Activated CD4-positive, alpha-beta memory T cell treated with anti-CD3 and anti-CD28 coated beads, Interleukin-2, amount 10 ng/mL, durations not matched to agents 7 days and 5 days (primary cell): Measurements from ENCODE around the gene PALMD. TPM values are rescaled to one million over a fixed set of nuclear protein-coding genes. Genes with fewer than 3 reads are reported as not detected.

Experiments
- CTCF ChIA-PET: fragments of 350-600 bp; sonication (Branson Sonifier 250); formaldehyde crosslinking; loops from one replicate; lab custom pipeline; 2021; ENCODE audit warnings: antibody characterized with exemption, inconsistent platforms; lab: Charles Lee
- POLR2A ChIA-PET: fragments of 350-600 bp; sonication (Branson Sonifier 250); formaldehyde crosslinking; loops from one replicate; lab custom pipeline; 2021; ENCODE audit warnings: antibody characterized with exemption; lab: Charles Lee
- DNase-seq: peaks from one replicate; pipeline ENCODE4 v3.0.0-alpha.2; 2020
- H3K27ac Mint-ChIP-seq: one replicate; pipeline ENCODE4 v1.8.0; 2021; ENCODE audit warnings: mild to moderate bottlenecking, mixed read lengths
- H3K27me3 Mint-ChIP-seq: one replicate; pipeline ENCODE4 v1.8.0; 2021; ENCODE audit warnings: mixed read lengths
- H3K36me3 Mint-ChIP-seq: one replicate; pipeline ENCODE4 v1.8.0; 2021; ENCODE audit warnings: low read depth, mixed read lengths
- H3K4me1 Mint-ChIP-seq: one replicate; pipeline ENCODE4 v1.8.0; 2021; ENCODE audit warnings: mixed read lengths
- H3K4me3 Mint-ChIP-seq: one replicate; pipeline ENCODE4 v1.8.0; 2021; ENCODE audit warnings: mild to moderate bottlenecking, mixed read lengths
- H3K9me3 Mint-ChIP-seq: one replicate; pipeline ENCODE4 v1.8.0; 2021; ENCODE audit warnings: mixed read lengths
- total RNA-seq, 2 experiments: library from RNA; stranded (reverse); gene quantifications; one replicate each; pipeline ENCODE4 v1.2.3, GENCODE V29; 2021

The PALMD gene
- total RNA-seq = not detected

GRCh38 chr1:99645699-99646531 lies at the start of gene PALMD:
Gene PALMD (plus strand): TSS chr1:99646113. CDS start chr1:99646318, 205 bp downstream.
- DNase-seq = no peak
- H3K36me3 Mint-ChIP-seq = no peaks in the 10 kb centered on the region
- H3K27ac Mint-ChIP-seq = no peak within 1 kb of the TSS
- no peak within 1 kb of the TSS for H3K4me3 Mint-ChIP-seq
- CTCF ChIA-PET = interaction anchor here (1.4 kb wide), 1 partner anchor 12 kb away, joined by 3 read pairs; no protein-coding TSS in a partner anchor
- no peaks in the 10 kb centered on the region for H3K4me1 Mint-ChIP-seq
- POLR2A ChIA-PET = no interaction called here
- peaks cover 30% of the 10 kb centered on the region for H3K27me3 Mint-ChIP-seq
- H3K9me3 Mint-ChIP-seq = no peaks in the 10 kb centered on the region

DNA sequence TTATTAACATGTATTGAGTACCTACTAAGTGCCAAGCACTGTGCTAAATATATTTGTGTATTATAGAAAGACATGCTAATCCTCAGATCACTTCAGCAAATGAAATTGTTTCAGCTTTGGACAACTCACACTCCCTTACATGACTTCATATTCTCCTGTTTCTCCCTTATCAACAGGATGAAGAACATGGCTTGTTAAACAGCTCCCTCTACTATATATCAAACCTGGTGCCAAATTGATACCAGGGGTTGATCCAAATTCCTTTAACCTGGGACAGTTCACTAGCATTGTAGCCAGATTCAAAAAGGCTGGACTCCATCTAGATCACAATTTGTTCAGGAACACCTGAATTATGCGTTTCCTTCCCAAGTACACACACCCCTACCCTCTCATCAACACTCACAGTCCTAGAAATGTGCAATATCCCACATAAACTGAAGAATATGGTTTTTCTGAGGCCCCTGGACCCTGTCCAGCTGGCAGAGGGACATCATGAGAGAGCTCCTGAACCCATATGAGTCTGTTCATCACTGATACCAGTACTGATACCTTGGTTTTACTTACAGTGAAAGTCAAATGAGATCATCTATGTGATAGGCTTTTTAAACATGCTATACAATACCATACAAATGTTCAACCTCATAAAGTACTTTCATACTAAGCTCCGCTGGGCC lies 47.0 kb upstream of the PALMD start:
- no peaks in the 10 kb centered on the region for H3K9me3 Mint-ChIP-seq
- H3K36me3 Mint-ChIP-seq = no peaks in the 10 kb centered on the region
- H3K27me3 Mint-ChIP-seq = no peaks in the 10 kb centered on the region
- DNase-seq = no peak
- peaks cover 2% of the 10 kb centered on the region for H3K4me1 Mint-ChIP-seq
- CTCF ChIA-PET = no interaction called here
- no peak overlapping the region for H3K27ac Mint-ChIP-seq
- POLR2A ChIA-PET = no interaction called here
- no peak overlapping the region for H3K4me3 Mint-ChIP-seq

DNA sequence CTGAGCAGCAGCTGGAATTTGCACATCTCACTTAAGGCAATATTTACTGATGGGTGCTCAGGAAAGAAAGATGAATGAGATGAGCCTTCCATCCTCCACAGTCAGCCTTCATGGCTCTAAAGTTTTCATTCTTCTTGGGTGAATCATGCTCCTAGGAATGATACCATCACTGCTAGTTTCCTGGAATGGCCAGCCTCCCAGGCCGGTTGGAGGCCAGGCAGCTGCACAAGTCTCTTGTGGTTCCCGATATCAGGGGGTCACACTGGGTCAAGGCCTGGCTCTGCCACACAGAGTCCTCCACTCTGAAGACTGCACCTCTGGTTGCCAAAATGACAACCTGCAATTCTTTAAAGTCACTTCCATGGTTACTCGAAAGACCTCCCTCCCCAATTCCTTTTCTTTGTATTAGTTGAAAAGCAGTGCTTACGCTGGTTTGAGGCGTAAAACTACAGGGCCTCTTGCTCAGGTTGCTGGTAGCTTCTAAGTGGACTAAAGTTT lies 46.2 kb upstream of the PALMD start:
- H3K27me3 Mint-ChIP-seq = no peaks in the 10 kb centered on the region
- POLR2A ChIA-PET = no interaction called here
- DNase-seq = no peak
- no peaks in the 10 kb centered on the region for H3K9me3 Mint-ChIP-seq
- H3K4me3 Mint-ChIP-seq = no peak overlapping the region
- H3K4me1 Mint-ChIP-seq = peaks cover 2% of the 10 kb centered on the region
- H3K36me3 Mint-ChIP-seq = no peaks in the 10 kb centered on the region
- no peak overlapping the region for H3K27ac Mint-ChIP-seq
- CTCF ChIA-PET = no interaction called here

DNA sequence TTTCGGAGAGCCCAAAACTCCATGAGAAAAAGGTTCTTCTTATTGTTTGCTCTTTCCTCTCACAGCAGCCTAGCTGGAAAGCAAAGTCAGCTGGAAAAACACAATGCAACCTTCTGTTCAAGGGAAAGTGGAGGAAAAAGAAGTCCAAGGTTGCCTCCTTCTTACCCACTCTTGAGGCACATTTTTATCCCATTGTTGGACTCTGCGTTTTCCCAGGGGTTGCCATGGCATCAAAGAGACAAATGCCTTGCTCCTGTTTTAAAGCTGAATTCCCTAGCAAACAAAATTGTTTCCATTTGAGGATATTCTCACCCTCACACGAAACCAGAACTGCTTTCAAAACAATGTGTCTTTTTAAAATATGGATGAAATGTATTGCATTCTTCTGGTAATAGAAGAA lies 45.1 kb upstream of the PALMD start:
- POLR2A ChIA-PET = no interaction called here
- H3K27ac Mint-ChIP-seq = no peak overlapping the region
- peaks cover 2% of the 10 kb centered on the region for H3K4me1 Mint-ChIP-seq
- DNase-seq = no peak
- no peaks in the 10 kb centered on the region for H3K9me3 Mint-ChIP-seq
- no peaks in the 10 kb centered on the region for H3K27me3 Mint-ChIP-seq
- CTCF ChIA-PET = no interaction called here
- H3K36me3 Mint-ChIP-seq = no peaks in the 10 kb centered on the region
- H3K4me3 Mint-ChIP-seq = no peak overlapping the region

DNA sequence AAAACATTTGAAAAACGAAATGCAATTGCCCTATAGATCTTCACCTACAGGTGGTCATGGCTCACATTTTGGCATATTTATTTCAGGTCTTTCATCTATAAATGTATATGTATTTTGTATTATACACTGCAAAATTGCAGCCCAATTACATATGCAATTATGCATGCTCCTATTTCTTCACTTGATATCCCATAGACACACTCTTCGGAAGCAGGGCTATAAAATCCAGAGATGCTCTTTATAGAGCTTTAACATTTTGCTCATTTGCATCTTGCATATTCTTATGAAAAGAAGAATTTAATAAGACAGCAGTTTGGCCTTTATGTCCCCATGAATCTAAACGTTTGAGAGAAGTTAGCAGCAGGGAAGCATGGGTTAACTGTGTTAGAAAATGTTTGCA lies 44.7 kb upstream of the PALMD start:
- H3K27ac Mint-ChIP-seq = no peak overlapping the region
- H3K4me1 Mint-ChIP-seq = peaks cover 2% of the 10 kb centered on the region
- CTCF ChIA-PET = no interaction called here
- no peaks in the 10 kb centered on the region for H3K9me3 Mint-ChIP-seq
- no peaks in the 10 kb centered on the region for H3K27me3 Mint-ChIP-seq
- POLR2A ChIA-PET = no interaction called here
- H3K4me3 Mint-ChIP-seq = no peak overlapping the region
- DNase-seq = no peak
- no peaks in the 10 kb centered on the region for H3K36me3 Mint-ChIP-seq

DNA sequence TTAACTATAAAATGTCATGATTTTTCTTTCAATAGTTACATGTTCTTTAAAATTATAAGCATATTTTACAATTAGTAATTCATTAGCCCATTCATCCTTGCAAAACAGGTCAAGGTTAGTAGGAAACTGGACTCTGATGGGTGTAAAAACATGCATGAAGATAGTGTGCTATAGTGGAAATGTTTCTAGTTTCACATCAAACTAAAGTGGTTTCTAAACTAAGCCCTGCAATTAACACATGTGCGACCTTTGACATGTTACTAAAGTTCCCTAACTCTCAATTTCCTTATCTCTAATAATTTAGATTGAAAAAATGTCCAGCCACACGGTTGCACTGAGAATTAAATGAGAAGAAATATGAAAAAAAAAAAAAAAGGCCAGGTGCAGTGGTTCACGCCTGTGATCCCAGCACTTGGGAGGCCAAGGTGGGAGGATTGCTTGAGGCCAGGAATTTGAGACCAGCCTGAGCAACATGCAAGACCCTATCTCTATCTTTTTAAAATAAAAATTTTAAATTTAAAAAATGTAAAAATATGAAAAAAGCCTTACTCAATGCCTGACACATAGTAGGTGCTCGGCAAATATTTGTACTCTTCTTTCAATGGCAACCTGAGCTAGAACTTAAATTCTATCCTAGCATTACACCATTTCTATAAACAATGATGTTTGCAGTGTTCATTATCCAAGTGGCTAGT lies 44.1 kb upstream of the PALMD start:
- CTCF ChIA-PET = no interaction called here
- Mint-ChIP-seq H3K9me3 (no peaks in the 10 kb centered on the region), H3K4me1 (peaks cover 2% of the 10 kb centered on the region)

GRCh38 chr1:99602404-99602969 lies 43.4 kb upstream of the PALMD start:
- no peak for DNase-seq
- CTCF ChIA-PET = no interaction called here
- no peaks in the 10 kb centered on the region for H3K9me3 Mint-ChIP-seq
- peaks cover 2% of the 10 kb centered on the region for H3K4me1 Mint-ChIP-seq
- H3K36me3 Mint-ChIP-seq = no peaks in the 10 kb centered on the region
- no peak overlapping the region for H3K27ac Mint-ChIP-seq
- H3K4me3 Mint-ChIP-seq = no peak overlapping the region
- POLR2A ChIA-PET = no interaction called here
- no peaks in the 10 kb centered on the region for H3K27me3 Mint-ChIP-seq

More for the DNA sequence above, 44.1 kb upstream of the PALMD start:
- no peak overlapping the region for H3K4me3 Mint-ChIP-seq
- H3K27ac Mint-ChIP-seq = no peak overlapping the region
- H3K36me3 Mint-ChIP-seq = no peaks in the 10 kb centered on the region
- H3K27me3 Mint-ChIP-seq = no peaks in the 10 kb centered on the region
- POLR2A ChIA-PET = no interaction called here
- no peak for DNase-seq

DNA sequence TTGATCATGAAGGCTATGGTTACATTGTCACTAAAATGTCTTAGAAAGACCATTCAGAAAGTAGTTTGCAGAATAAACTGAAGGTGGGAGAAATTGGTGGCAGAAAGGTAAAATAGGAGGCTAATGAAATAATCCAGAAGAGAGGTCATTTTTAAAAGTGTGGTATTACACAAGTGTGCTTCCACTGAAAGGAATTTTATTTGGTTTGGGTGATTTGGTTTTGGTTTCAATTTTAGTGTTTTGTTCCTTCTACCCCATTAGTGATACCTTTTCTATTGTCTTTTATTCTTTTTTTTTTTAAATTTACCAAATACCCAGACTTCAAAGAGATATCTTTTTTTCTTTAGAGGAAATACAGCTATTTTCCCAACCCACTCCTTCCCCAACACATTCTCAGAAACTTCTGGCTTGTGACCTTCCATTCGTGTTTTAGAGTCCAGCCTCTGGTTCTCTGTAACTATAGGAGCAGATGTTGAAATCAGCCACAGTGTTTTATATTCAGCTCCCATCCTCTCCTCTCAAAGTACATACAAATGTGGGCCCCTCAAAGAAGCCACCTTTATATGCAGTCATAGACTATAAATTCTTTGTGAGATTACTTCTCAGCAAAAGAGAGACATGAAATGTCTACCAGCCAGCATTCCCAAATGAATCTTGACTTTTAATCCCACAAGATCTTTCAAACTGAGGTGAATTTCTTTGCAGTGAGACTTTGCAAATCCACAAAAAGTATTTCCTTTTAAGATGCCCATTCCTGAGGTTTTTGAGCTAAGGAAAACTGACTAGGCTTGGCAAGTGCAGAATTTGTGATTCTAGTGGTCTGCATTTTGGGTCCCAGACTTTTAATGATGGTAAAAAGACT lies 42.0 kb upstream of the PALMD start:
- Mint-ChIP-seq H3K27me3 (no peaks in the 10 kb centered on the region), H3K4me3 (no peak overlapping the region), H3K36me3 (no peaks in the 10 kb centered on the region), H3K4me1 (peaks cover 2% of the 10 kb centered on the region), H3K27ac (no peak overlapping the region), H3K9me3 (no peaks in the 10 kb centered on the region)
- DNase-seq = no peak
- ChIA-PET POLR2A (no interaction called here), CTCF (no interaction called here)

- Mint-ChIP-seq H3K27me3 (peaks cover 5% of the 10 kb centered on the region), H3K27ac (no peak overlapping the region), H3K36me3 (no peaks in the 10 kb centered on the region), H3K4me3 (no peak overlapping the region), H3K9me3 (no peaks in the 10 kb centered on the region), H3K4me1 (peaks cover 2% of the 10 kb centered on the region)
- ChIA-PET CTCF (no interaction called here), POLR2A (no interaction called here)
- DNase-seq = no peak
Measured at GRCh38 chr1:99606306-99606705, 39.6 kb upstream of the PALMD start.

DNA sequence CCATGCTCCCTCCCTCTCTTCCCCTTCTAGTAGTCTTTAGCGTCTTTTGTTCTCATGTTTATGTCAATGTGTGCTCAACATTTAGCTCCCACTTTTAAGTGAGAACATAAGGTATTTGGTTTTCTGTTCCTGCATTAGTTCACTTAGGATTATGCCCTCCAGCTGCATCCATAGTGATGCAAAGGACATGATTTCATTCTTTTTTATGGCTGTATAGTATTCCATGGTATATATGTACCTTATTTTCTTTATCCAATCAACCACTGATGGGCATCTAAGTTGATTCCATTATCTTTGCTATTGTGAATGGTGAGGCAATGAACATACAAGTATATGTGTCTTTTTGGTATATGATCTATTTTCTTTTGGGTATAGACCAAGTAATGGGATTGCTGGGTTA lies 38.3 kb upstream of the PALMD start:
- POLR2A ChIA-PET = no interaction called here
- no peak overlapping the region for H3K4me3 Mint-ChIP-seq
- DNase-seq = no peak
- no peaks in the 10 kb centered on the region for H3K9me3 Mint-ChIP-seq
- peaks cover 2% of the 10 kb centered on the region for H3K4me1 Mint-ChIP-seq
- H3K36me3 Mint-ChIP-seq = no peaks in the 10 kb centered on the region
- H3K27me3 Mint-ChIP-seq = peaks cover 7% of the 10 kb centered on the region
- CTCF ChIA-PET = no interaction called here
- H3K27ac Mint-ChIP-seq = no peak overlapping the region

GRCh38 chr1:99608058-99608457 lies 37.9 kb upstream of the PALMD start:
- Mint-ChIP-seq H3K27ac (no peak overlapping the region), H3K4me1 (peaks cover 2% of the 10 kb centered on the region), H3K36me3 (no peaks in the 10 kb centered on the region), H3K4me3 (no peak overlapping the region), H3K9me3 (no peaks in the 10 kb centered on the region), H3K27me3 (peaks cover 7% of the 10 kb centered on the region)
- ChIA-PET POLR2A (no interaction called here), CTCF (no interaction called here)
- no peak for DNase-seq

- Mint-ChIP-seq H3K9me3 (no peaks in the 10 kb centered on the region), H3K36me3 (no peaks in the 10 kb centered on the region), H3K4me3 (no peak overlapping the region), H3K27ac (no peak overlapping the region), H3K27me3 (peaks cover 7% of the 10 kb centered on the region), H3K4me1 (no peaks in the 10 kb centered on the region)
- ChIA-PET CTCF (no interaction called here), POLR2A (no interaction called here)
- no peak for DNase-seq
Measured at GRCh38 chr1:99613716-99614115, 32.2 kb upstream of the PALMD start.
